Measurements from ENCODE around the gene CLDN25.
A peak's percentile ranks its signal among the peaks of the same experiment; 100 is the strongest.
"Not testable (repeated sequence)": the region's sequence is repeated elsewhere in the genome, so short reads cannot be mapped to it uniquely, and the experiment has no call there.

The CLDN25 gene

GRCh38 chr11:113779496-113779895, at the start of gene CLDN25:
CLDN25 (plus strand) TSS chr11:113779796; CDS start chr11:113779796, 0 bp downstream.
- H3K4me1 ChIP-seq (ENCODE audit: control insufficient read depth, insufficient read depth, low read length), result peaks cover 3% of the 10 kb centered on the region
- H3K27ac ChIP-seq (ENCODE audit: low read length), result no peak within 1 kb of the TSS
- no peak within 1 kb of the TSS for H3K4me3 ChIP-seq (ENCODE audit: low read length in 2 of 2)
- no peaks in the 10 kb centered on the region for H3K27me3 ChIP-seq (ENCODE audit: control insufficient read depth in 1 of 2, insufficient read depth in 2 of 2, low read length in 2 of 2)
- H3K9me3 ChIP-seq (ENCODE audit: control insufficient read depth in 2 of 2, low read length in 2 of 2), result no peaks in the 10 kb centered on the region
- no peak within 1 kb of the TSS for H3K9ac ChIP-seq (ENCODE audit: low read length in 2 of 2)
- H3K36me3 ChIP-seq (ENCODE audit: control insufficient read depth in 2 of 2, insufficient read depth in 2 of 2, low read length in 2 of 2), result no peaks in the 10 kb centered on the region

DNA sequence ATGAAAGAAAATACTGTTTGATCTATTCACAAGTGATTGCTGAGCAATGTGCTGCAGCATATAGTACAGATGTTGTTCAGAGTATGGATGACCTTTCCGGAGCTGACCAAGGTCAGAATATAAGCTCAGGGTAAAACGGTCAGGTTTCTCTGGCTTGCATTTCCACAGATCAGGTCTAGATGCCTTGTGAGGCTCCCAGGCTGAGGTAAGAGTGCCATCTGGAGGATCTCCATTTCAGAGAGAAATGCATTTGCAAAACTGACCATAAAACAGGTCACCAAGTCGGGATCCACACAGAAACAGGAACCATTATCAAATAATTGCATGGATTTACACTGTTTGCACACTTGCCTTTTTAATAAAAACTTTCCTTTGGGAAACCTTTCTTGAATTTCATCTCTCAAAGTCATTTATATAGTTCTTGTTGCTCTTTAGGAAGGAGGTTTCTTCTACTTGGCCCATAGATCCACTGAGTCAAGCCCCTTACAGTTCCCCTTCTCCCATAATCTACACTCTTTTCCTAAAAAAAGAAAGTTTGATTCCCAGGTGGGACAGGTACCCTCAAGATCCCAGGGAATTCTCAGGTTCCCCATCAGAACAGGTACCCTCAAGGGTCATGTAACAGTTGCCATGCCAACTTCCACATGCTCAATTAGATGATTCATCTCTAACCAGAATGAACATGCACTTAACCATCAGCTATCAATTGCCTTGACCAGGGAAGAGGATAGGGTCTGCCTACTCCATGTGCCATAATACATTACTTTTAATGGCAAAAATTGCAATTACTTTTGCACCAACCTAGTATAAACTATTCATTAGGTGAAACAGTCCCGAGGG, 48.5 kb upstream of the CLDN25 start:
- H3K9me3 ChIP-seq (ENCODE audit: control insufficient read depth in 2 of 2, low read length in 2 of 2), result no peaks in the 10 kb centered on the region
- H3K9ac ChIP-seq (ENCODE audit: low read length in 2 of 2), result no peak overlapping the region
- H3K4me1 ChIP-seq (ENCODE audit: control insufficient read depth, insufficient read depth, low read length), result no peaks in the 10 kb centered on the region
- H3K27me3 ChIP-seq (ENCODE audit: control insufficient read depth in 1 of 2, insufficient read depth in 2 of 2, low read length in 2 of 2), result no peaks in the 10 kb centered on the region
- peaks cover 7% of the 10 kb centered on the region in 2 donors for H3K36me3 ChIP-seq (ENCODE audit: control insufficient read depth in 2 of 2, insufficient read depth in 2 of 2, low read length in 2 of 2)
- H3K4me3 ChIP-seq (ENCODE audit: low read length in 2 of 2), result no peak overlapping the region
- no peak overlapping the region for H3K27ac ChIP-seq (ENCODE audit: low read length)

GRCh38 chr11:113732092-113732491, 47.5 kb upstream of the CLDN25 start:
- Histone ChIP-seq H3K9me3 (ENCODE audit: control insufficient read depth in 2 of 2, low read length in 2 of 2) (no peaks in the 10 kb centered on the region), H3K27me3 (ENCODE audit: control insufficient read depth in 1 of 2, insufficient read depth in 2 of 2, low read length in 2 of 2) (no peaks in the 10 kb centered on the region), H3K36me3 (ENCODE audit: control insufficient read depth in 2 of 2, insufficient read depth in 2 of 2, low read length in 2 of 2) (peaks cover 10 to 15% of the 10 kb centered on the region in 2 donors), H3K9ac (ENCODE audit: low read length in 2 of 2) (no peak overlapping the region), H3K27ac (ENCODE audit: low read length) (no peak overlapping the region), H3K4me1 (ENCODE audit: control insufficient read depth, insufficient read depth, low read length) (no peaks in the 10 kb centered on the region), H3K4me3 (ENCODE audit: low read length in 2 of 2) (no peak overlapping the region)

- peaks cover 32% of the 10 kb centered on the region in 2 donors for H3K36me3 ChIP-seq (ENCODE audit: control insufficient read depth in 2 of 2, insufficient read depth in 2 of 2, low read length in 2 of 2)
Measured at GRCh38 chr11:113736323-113736722, 43.3 kb upstream of the CLDN25 start.

DNA sequence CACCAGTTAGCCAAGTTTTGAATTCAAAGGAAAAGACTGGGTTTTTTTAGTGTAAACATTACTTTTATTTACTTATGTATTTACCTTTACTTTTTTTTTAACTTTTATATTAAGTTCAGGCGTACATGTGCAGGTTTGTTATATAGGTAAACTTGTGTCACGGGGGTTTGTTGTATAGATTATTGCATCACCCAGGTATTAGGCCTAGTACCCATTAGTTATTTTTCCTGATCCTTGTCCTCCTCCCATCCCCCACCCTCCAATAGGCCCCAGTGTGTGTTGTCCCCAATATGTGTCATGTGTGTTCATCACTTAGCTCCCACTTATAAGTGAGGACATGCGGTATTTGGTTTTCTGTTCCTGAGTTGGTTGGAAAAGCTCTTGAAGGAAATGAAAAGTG, 26.7 kb upstream of the CLDN25 start:
- Histone ChIP-seq H3K9me3 (ENCODE audit: control insufficient read depth in 2 of 2, low read length in 2 of 2) (no peaks in the 10 kb centered on the region), H3K27ac (ENCODE audit: low read length) (no peak overlapping the region), H3K9ac (ENCODE audit: low read length in 2 of 2) (no peak overlapping the region), H3K4me1 (ENCODE audit: control insufficient read depth, insufficient read depth, low read length) (no peaks in the 10 kb centered on the region), H3K27me3 (ENCODE audit: control insufficient read depth in 1 of 2, insufficient read depth in 2 of 2, low read length in 2 of 2) (no peaks in the 10 kb centered on the region), H3K4me3 (ENCODE audit: low read length in 2 of 2) (no peak overlapping the region), H3K36me3 (ENCODE audit: control insufficient read depth in 2 of 2, insufficient read depth in 2 of 2, low read length in 2 of 2) (peaks cover 0 to 18% of the 10 kb centered on the region in 2 donors)

More at GRCh38 chr11:113736323-113736722, 43.3 kb upstream of the CLDN25 start:
- H3K9me3 ChIP-seq (ENCODE audit: control insufficient read depth in 2 of 2, low read length in 2 of 2), result no peaks in the 10 kb centered on the region
- H3K4me3 ChIP-seq (ENCODE audit: low read length in 2 of 2), result no peak overlapping the region
- no peak overlapping the region for H3K27ac ChIP-seq (ENCODE audit: low read length)
- H3K4me1 ChIP-seq (ENCODE audit: control insufficient read depth, insufficient read depth, low read length), result no peaks in the 10 kb centered on the region
- H3K9ac ChIP-seq (ENCODE audit: low read length in 2 of 2), result no peak overlapping the region
- H3K27me3 ChIP-seq (ENCODE audit: control insufficient read depth in 1 of 2, insufficient read depth in 2 of 2, low read length in 2 of 2), result no peaks in the 10 kb centered on the region

DNA sequence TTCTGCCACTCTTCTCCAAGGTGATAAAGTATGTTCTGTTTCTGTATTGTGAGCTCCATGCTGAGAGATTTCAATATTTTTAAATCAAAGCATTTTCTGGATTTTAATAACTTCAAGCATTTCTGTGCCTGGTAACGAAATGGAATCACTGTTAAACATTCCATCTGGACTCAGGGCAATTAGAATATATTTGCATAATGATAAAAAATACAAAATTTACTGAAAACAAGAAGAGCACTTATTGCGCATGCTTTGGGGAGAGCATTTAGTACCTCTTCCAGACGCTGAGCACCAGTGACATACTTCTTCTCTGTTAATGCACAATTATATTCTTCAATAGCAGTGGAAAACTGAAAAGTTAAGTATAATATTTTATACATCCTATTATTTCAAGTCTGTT, 19.4 kb upstream of the CLDN25 start:
- Histone ChIP-seq H3K9me3 (ENCODE audit: control insufficient read depth in 2 of 2, low read length in 2 of 2) (no peaks in the 10 kb centered on the region), H3K9ac (ENCODE audit: low read length in 2 of 2) (no peak overlapping the region), H3K27ac (ENCODE audit: low read length) (no peak overlapping the region), H3K36me3 (ENCODE audit: control insufficient read depth in 2 of 2, insufficient read depth in 2 of 2, low read length in 2 of 2) (peaks cover 14 to 22% of the 10 kb centered on the region in 2 donors), H3K4me3 (ENCODE audit: low read length in 2 of 2) (no peak overlapping the region), H3K4me1 (ENCODE audit: control insufficient read depth, insufficient read depth, low read length) (no peaks in the 10 kb centered on the region), H3K27me3 (ENCODE audit: control insufficient read depth in 1 of 2, insufficient read depth in 2 of 2, low read length in 2 of 2) (no peaks in the 10 kb centered on the region)

DNA sequence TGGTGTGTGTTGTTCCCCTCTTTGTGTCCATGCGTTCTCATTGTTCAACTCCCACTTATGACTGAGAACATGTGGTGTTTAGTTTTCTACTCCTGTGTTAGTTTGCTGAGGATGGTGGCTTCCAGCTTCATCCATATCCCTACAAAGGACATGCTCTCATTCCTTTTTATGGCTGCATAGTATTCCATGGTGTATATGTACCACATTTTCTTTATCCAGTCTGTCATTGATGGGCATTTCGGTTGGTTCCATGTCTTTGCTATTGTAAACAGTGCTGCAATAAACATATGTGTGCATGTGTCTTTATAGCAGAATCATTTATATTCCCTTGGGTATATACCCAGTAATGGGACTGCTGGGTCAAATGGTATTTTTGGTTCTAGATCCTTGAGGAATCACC, 16.6 kb upstream of the CLDN25 start:
- peaks cover 21 to 23% of the 10 kb centered on the region in 2 donors for H3K36me3 ChIP-seq (ENCODE audit: control insufficient read depth in 2 of 2, insufficient read depth in 2 of 2, low read length in 2 of 2)
- not testable (repeated sequence) for H3K4me3 ChIP-seq (ENCODE audit: low read length in 2 of 2); H3K27me3 ChIP-seq (ENCODE audit: control insufficient read depth in 1 of 2, insufficient read depth in 2 of 2, low read length in 2 of 2); H3K9ac ChIP-seq (ENCODE audit: low read length in 2 of 2); H3K27ac ChIP-seq (ENCODE audit: low read length); H3K9me3 ChIP-seq (ENCODE audit: control insufficient read depth in 2 of 2, low read length in 2 of 2); H3K4me1 ChIP-seq (ENCODE audit: control insufficient read depth, insufficient read depth, low read length)

DNA sequence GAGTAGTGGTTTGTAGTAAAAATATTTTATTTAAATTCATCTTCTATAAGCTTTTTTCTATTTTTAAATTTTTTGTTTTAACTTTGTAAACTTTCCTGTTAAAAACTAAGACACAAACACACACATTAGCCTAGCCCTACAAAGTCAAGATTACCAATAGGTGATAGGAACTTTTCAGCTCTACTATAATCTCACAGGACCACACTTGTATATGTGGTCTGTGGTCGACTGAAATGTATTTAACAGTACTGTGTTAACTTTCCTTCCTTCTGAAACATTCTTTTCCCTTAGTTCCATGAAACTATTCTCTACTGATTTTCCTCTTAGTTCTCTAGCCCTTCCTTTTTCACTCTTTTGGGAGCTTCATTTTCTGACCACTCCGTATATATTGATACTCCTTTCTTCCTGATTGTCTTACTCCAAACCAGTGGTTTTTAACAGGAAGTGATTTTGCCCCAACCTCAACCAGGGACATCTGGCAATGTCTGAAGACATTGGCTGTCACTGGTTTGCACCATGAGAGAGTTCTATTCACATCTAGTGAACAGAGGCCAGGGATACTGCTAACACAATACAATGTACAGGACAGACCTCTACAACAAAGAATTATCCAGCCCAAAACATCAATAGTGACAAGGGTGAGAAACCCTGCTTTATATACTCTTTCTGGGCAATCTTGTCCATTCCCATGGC, 14.9 kb upstream of the CLDN25 start:
- no peak overlapping the region for H3K27ac ChIP-seq (ENCODE audit: low read length)
- H3K4me1 ChIP-seq (ENCODE audit: control insufficient read depth, insufficient read depth, low read length), result no peaks in the 10 kb centered on the region
- H3K9ac ChIP-seq (ENCODE audit: low read length in 2 of 2), result no peak overlapping the region
- peaks cover 15 to 23% of the 10 kb centered on the region in 2 donors for H3K36me3 ChIP-seq (ENCODE audit: control insufficient read depth in 2 of 2, insufficient read depth in 2 of 2, low read length in 2 of 2)
- no peaks in the 10 kb centered on the region for H3K27me3 ChIP-seq (ENCODE audit: control insufficient read depth in 1 of 2, insufficient read depth in 2 of 2, low read length in 2 of 2)
- no peaks in the 10 kb centered on the region for H3K9me3 ChIP-seq (ENCODE audit: control insufficient read depth in 2 of 2, low read length in 2 of 2)
- no peak overlapping the region for H3K4me3 ChIP-seq (ENCODE audit: low read length in 2 of 2)

DNA sequence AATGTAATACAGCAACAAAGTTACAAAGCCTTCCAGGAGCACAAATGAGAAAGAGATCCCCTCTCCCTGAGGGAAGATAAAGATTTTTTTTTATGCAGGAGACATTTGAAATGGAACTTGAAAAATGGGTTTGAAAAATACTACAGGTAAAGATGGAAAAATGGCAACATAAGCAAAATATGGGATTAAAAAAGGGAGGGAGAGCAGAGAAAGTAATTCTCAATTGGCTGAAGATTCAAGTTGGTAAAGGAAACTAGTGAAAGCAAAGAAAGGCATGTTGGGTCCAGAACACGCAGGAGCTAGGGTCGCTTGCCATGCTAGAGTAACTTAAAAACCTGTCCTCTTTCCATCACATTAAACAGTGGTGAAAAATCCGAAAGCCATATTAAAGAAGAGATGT, 7.6 kb upstream of the CLDN25 start:
- H3K36me3 ChIP-seq (ENCODE audit: control insufficient read depth in 2 of 2, insufficient read depth in 2 of 2, low read length in 2 of 2), result peaks cover 11 to 14% of the 10 kb centered on the region in 2 donors
- no peaks in the 10 kb centered on the region for H3K27me3 ChIP-seq (ENCODE audit: control insufficient read depth in 1 of 2, insufficient read depth in 2 of 2, low read length in 2 of 2)
- H3K4me1 ChIP-seq (ENCODE audit: control insufficient read depth, insufficient read depth, low read length), result peaks cover 8% of the 10 kb centered on the region
- no peak overlapping the region for H3K9ac ChIP-seq (ENCODE audit: low read length in 2 of 2)
- no peak overlapping the region for H3K27ac ChIP-seq (ENCODE audit: low read length)
- H3K4me3 ChIP-seq (ENCODE audit: low read length in 2 of 2), result peak overlapping the region in 1 of 2 donors; percentile 98
- no peaks in the 10 kb centered on the region for H3K9me3 ChIP-seq (ENCODE audit: control insufficient read depth in 2 of 2, low read length in 2 of 2)

DNA sequence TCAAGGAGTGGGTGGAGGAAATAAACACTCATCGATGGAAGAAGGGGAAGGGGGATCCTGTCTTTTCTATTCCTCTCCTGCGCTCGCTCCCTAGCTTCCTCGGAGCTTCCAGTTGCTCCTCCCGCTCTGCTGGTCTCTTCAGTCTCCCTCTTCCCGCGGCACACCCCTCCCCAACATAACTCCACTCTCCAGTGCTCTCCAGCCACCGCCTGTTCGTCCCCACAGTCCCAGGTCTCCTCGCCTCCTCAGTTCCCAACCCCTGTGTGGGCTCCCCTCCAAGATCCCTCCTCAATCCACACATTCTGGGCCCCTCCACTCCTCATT, 6.5 kb upstream of the CLDN25 start:
- peak overlapping the region; percentile 78 to 98 for H3K4me3 ChIP-seq (ENCODE audit: low read length in 2 of 2)
- H3K27me3 ChIP-seq (ENCODE audit: control insufficient read depth in 1 of 2, insufficient read depth in 2 of 2, low read length in 2 of 2), result no peaks in the 10 kb centered on the region
- H3K4me1 ChIP-seq (ENCODE audit: control insufficient read depth, insufficient read depth, low read length), result peaks cover 9% of the 10 kb centered on the region
- peak overlapping the region; percentile 81 to 98 for H3K9ac ChIP-seq (ENCODE audit: low read length in 2 of 2)
- peak overlapping the region; percentile 76 for H3K27ac ChIP-seq (ENCODE audit: low read length)
- peaks cover 7 to 9% of the 10 kb centered on the region in 2 donors for H3K36me3 ChIP-seq (ENCODE audit: control insufficient read depth in 2 of 2, insufficient read depth in 2 of 2, low read length in 2 of 2)
- H3K9me3 ChIP-seq (ENCODE audit: control insufficient read depth in 2 of 2, low read length in 2 of 2), result no peaks in the 10 kb centered on the region

Measured in stomach smooth muscle (tissue), 2 donors.